ENCODE results near the gene ATAD5. TPM values are rescaled to one million over a fixed set of nuclear protein-coding genes. Genes with fewer than 3 reads are reported as not detected.
"Not testable (repeated sequence)": the region's sequence is repeated elsewhere in the genome, so short reads cannot be mapped to it uniquely, and the experiment has no call there.

The ATAD5 gene
- 2.7 TPM for polyA plus RNA-seq (ENCODE audit: insufficient read length)

- DNase-seq, result peak; percentile 95
Observed at GRCh38 chr17:30831663-30832437, at the start of gene ATAD5. Gene ATAD5 (plus strand): TSS chr17:30831966. CDS start chr17:30832348, 382 bp downstream.

DNA sequence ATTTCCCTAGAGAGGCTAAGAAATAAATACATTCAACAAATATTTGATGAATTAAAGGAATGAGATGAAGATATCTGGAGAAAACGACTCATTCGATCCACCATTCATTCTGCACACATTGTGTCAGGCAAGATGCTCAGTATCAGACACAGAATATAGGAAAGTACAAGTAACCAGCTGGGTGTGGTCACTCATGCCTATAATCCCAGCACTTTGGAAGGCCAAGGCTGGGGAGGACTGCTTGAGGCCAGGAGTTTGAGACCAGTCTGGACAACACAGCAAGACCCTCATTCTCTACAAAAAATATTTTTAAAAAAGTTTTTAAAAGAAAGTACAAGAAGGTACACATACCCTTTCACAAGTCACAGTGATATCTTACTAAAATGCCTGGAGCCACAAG, 49.6 kb upstream of the ATAD5 start:
- DNase-seq, result no peak

- no peak for DNase-seq
Observed at GRCh38 chr17:30788918-30789317, 42.8 kb upstream of the ATAD5 start.

DNA sequence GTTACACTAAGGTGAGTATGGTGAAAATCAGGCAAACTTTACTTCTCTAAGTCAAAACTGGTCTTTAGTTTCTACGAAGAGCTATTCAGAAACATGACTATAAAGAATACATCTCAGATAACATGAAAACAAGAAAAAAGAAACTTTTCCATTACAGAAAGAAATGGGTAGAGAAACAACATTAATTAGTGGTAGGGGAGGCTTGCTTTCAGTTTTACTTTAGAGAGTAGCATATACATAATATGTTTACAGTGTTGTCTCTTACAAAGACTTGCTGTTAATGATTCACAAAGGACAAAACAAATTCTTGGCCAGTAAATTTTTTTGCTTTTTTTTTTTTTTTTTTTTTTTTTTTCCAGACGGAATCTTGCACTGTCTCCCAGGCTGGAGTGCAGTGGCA, 41.5 kb upstream of the ATAD5 start:
- DNase-seq, result no peak

DNA sequence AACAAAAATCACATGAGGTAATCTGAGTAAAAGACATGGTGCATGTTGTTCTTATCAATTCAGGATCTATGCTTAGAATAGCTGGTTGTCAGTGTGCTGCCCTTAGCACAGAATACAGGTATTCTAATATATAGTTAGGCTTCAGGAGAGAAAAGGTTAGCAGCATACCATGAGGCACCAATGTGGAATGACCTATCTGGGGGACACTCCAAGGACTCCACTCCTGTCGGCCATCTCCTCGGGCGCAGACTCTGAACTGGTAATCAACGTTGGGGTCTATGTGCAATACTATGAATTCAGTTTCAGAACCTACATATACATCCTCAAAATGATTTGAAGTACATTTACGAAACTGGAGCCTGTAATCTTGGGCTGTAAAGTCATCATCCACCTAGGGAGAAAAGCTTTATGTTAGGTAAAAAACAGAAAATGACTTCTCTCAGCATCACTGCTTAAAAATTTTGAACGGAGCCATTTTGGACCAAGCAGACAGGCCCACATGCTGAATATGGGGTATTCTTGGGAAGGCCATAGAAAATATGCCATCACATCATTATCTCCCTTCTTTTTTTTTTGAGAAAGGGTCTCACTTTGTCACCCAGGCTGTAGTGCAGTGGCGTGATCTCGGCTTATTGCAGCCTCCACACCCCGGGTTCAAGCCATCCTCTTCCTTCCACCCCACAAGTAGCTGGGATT, 38.3 kb upstream of the ATAD5 start:
- DNase-seq, result no peak

DNA sequence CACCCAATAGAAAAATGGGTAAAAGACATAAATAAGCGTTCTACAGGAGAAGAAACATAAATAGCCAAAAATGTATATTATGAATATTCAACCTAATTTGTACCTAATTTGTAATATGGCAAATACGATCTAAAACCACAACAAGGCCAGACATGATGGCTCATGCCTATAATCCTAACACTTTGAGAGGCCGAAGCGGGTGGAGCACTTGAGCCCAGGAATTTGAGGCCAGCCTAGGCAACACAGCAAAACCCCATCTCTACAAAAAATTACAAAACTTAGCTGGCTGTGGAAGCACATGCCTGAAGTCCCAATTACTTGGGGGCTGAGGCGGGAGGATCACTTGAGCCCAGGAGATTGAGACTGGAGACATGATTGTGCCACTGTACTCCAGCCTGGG, 37.4 kb upstream of the ATAD5 start:
- no peak for DNase-seq

- no peak for DNase-seq
Observed at GRCh38 chr17:30796016-30796415, 35.8 kb upstream of the ATAD5 start.

GRCh38 chr17:30801671-30802070, 30.1 kb upstream of the ATAD5 start:
- no peak for DNase-seq

DNA sequence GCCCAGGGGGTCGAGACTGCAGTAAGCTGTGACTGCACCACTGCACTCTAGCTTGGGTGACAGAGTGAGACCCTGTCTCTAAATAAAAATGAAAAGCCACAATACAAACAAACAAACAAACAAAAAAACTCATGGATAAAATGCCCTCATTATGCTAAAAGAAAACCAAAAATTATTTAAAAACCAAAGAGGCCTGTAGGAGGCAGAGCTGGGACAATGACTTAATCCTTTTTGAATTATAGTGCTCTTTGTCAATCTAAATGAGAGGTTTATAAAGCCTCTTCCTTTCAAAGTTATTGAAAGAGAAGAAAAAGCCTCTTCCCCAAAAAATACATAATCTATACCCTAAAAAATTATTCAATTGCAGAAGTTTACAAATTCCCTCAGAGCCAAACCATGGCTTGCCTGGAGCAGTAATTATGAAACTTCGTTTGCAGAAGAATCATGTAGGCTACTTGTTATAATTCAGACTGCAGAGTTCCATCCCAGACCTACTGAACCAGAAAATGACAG, 25.8 kb upstream of the ATAD5 start:
- no peak for DNase-seq

- DNase-seq, result no peak
Observed at GRCh38 chr17:30807896-30808295, 23.9 kb upstream of the ATAD5 start.

- no peak for DNase-seq
Observed at GRCh38 chr17:30808785-30809286, 22.9 kb upstream of the ATAD5 start.

- no peak for DNase-seq
Observed at GRCh38 chr17:30809867-30810266, 21.9 kb upstream of the ATAD5 start.

GRCh38 chr17:30812218-30813177, 19.3 kb upstream of the ATAD5 start:
- no peak for DNase-seq

GRCh38 chr17:30814236-30814635, 17.5 kb upstream of the ATAD5 start:
- DNase-seq, result not testable (repeated sequence)

DNA sequence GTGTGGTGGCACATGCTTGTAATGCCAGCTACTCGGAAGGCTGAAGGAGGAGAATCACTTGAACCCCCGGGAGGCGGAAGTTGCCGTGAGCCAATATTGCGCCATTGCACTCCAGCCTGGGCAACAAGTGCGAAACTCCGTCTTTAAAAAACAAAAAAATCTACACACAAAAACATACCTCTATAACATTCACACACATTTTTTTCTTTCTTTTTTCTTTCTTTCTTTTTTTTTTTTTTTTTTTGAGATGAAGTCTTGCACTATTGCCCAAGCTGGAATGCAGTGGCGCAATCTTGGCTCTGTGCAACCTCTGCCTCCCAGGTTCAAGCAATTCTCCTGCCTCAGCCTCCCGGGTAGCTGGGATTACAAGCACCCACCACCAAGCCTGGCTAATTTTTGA, 16.9 kb upstream of the ATAD5 start:
- DNase-seq, result not testable (repeated sequence)

GRCh38 chr17:30816165-30816564, 15.6 kb upstream of the ATAD5 start:
- DNase-seq, result no peak

DNA sequence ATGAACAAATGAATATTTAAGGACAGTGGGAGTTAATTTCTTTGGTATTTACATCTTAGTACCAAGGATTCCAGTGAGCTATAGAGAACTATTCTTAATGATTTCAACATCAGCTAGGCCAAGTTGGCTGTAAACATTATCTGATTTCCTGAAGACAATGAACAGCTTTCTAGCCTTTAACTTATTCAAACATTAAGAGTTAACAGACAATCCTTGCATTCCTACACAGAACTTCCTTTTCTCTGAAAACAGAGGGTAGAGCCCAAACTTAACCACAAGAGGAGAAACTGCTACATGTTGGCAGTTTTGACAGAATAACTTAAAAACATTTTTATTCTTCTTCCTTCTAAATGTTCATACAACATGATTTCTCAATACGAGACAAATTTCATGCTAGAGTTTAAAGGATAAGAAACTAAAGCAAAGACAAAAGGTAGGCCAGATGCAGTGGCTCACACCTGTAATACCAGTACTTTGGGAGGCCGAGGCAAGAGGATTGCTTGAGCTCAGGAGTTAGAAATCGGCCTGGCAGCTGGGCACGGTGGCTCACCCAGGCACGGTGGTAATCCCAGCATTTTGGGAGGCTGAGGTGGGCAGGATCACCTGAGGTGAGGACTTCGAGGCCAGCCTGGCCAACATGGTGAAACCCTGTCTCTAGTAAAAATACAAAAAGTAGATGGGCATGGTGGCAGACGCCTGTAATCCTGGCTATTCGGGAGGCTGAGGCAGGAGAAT, 11.6 kb upstream of the ATAD5 start:
- DNase-seq, result no peak

DNA sequence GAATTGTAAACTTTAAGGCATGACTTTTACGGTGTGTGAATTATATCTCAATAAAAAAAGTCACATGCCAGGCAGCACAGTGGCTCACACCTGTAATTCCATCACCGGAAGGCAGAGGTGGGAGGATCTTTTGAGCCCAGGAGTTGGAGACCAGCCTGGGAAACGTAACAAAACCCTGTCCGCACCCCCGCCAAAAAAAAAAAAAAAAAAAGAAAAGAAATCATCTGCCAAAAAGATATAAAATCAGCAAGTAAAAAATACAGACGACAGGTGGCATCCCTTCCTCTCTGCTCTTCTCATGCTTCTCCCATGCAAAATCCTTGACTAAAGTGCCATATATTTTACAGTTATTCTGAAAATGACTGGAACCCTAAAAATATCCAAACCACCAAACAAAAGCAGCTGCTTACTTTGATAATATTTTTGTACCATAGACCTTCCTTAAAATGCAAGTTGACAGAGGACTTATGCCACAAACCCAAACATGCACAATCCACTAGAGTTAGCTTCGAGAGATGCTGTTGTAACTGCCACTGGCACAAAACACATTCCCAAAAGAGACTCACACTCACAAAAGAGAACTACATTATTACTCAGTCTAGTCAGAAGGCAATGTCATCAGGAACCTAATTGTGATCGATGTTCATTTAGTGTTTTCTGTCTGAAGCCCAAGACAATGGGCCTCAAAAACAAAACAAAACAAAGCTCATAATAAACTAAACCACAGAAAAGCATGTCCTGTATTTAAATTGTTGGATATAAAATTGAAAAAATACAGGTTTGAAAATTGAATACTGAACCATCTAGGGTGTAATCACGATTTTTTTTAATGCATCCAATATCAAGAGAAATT, 9.7 kb upstream of the ATAD5 start:
- DNase-seq, result no peak

DNA sequence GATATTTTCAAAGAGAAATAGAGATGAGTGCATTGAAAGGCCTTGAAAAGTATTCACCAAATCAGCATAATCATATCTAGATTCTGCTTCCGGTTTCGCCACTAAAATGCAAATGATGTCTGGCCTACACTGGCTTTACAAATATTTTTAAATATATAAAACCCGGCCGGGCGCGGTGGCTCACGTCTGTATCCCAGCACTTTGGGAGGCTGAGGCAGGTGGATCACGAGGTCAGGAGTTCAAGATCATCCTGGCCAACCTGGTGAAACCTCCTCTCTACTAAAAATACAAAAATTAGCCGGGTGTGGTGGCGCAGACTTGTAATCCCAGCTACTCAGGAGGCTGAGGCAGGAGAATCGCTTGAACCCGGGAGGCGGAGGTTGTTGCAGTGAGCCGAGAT, 8.8 kb upstream of the ATAD5 start:
- DNase-seq, result not testable (repeated sequence)

DNA sequence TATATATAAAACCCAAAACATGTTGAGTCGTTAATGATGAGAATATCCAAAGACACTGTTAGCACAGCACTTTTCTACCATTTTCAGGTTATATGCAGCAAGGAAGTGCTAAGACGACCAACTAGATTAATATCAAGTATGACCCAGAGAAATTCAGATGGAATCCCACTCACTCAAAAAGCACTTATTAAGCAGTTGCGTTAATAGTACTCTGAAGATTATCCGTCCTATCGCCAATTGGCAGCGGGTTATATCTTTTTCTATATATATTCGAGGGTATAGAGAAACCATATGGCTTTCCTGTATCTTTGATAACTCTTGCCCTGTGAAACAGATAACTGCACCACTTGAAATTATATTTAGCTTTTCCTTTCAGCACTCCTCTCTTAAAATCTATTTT, 8.3 kb upstream of the ATAD5 start:
- no peak for DNase-seq

GRCh38 chr17:30824002-30824355, 7.8 kb upstream of the ATAD5 start:
- DNase-seq, result no peak

All from hindlimb muscle (tissue), 1 donor.